ENCODE measurements around the gene RABL6.
"Not testable (repeated sequence)": the region's sequence is repeated elsewhere in the genome, so short reads cannot be mapped to it uniquely, and the experiment has no call there.

The RABL6 gene

DNA sequence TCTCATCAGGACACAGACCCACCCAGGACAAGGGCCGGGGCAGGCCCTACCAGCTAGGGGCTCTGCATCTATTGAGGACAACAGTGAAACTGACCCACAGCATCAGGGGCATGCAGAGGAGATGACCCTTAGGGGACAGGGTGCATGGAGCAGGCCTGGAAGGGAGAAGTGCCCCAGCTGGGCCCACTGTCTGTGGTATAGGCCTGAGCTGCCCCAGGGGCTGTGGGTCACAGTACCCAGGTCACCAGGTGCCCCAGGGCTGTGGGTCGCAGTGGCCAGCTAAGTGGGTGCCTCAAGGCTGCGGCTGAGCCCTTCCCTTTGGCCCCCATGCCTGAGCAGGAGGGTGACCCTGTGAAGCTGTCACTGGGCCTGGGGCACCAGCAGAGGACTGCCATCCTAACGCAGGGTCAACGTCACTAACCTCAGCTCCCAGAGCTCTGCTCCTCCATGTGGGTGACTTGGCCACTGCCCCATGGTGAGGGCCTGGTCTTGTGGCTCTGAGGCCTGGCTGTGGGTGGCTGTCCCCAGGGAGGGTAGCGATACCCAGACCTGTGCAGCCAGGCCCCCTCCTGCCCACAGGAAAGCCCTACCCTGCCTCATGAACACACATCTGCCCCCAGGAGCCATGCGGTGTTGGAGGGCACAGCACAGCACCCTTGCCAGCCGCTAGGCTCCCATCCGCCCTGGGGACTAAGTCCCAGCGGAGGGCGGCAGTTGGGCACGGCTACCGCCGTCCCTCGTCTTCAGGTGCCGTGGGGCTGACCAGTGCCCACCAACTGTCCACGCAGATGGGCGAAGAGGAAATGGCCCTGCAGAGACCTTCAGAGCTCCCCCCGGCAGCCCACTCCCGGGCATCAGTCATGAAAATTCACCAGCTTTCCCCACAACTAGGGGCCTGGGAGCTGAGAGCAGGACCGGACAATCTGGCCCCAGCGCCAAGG, 53.5 kb downstream of the RABL6 start:
- no peak for DNase-seq

- no peak for DNase-seq
Observed at GRCh38 chr9:136861874-136862457, 54.2 kb downstream of the RABL6 start.

- DNase-seq: no peak
Observed at GRCh38 chr9:136862849-136863622, 55.3 kb downstream of the RABL6 start.

DNA sequence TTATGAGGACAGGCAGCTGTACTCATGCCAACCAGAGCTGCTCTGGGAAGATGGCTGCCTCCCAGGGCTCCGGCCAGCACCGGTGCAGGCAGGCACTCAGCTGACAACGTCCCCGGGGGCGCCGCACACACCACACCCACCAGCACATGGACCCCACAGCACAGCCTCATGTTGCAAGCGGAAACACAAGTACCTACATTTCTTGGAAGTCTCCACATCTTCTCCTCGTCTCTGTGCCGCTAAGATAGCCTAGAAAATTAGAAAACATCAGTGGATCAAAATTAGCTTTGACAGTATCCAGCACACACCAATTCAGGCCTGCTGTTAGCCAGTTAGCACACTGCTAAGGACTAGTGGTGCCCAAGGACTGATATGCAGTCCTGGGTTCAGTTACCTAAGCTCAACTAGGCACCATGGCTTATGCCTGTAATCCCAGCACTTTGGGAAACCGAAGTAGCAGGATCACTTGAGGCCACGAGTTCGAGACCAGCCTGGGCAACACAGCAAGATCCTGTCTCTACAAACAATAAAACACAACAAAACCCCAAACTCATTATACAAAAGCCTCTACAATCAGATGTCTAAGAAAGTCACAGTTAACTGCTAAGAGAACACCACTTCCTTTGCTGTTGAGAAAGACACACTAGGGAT, 56.0 kb downstream of the RABL6 start:
- DNase-seq: no peak

DNA sequence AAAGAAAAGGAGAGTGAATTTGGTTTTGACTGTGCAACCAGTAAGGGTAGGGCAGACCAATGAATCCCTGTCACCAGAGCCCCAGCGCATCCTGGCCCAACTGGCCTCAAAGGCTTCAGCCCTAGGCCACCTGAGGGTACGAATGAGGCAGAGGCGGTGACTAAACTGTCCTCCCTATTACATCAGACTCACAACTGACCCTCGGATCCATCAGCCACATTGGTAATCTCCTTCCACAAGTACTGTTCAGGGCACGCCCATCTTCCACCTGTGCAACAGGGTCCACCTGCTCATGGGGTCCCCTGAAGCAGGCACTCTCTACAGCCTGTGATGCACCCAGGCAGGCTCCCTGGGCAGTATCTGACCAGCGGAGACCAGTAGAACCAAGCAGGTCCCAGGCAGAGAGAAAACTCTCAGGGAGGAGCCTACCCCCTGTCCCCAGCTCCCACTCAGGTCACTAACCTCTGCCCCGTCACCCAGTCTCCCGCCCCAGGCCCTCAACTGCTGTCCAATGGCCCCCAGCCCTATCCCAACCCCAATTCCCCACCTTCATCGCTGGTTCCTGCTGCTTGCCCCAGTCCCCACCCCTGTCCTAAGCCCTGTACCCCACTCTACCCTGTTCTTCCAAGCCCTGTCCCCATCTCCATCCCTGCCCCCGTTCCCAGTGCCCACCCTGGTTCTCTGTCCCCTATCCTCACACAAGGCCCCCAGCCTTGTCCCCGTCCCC, 57.5 kb downstream of the RABL6 start:
- DNase-seq: no peak

DNA sequence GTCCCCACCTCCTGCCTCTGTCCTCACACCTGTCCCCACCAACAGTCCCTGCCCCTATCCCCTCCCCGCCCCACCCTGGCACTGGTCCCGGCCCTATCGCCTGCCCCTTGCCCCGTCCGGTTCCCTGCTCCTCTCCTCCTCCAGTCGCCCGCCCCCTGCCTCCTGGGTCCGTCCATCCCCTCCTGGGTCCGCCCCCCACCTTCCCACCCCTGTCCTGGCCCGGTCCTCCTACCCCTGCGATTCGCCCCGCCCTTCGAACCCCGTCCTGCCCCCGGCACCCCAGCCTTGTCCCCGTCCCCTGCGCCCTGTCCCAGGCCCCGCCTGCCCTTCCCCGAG, 58.0 kb downstream of the RABL6 start:
- DNase-seq: no peak

DNA sequence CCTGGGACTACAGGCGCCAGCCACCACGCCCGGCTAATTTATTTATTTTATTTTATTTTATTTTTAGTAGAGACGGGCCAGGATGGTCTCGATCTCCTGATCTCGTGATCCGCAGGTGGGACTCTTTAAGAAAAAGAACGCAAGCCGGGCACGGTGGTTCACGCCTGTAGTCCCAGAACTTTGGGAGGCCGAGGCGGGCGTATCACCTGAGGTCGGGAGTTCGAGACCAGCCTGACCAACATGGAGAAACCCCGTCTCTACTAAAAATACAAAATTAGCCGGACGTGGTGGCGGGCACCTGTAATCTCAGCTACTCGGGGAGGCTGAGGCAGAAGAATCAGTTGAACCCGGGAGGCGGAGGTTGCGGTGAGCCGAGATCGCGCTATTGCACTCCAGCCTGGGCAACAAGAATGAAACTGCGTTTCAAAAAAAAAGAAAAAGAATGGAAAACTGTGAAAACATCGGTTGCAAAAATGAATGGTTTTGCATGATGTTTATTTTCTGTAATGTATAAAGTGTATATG, 59.2 kb downstream of the RABL6 start:
- not testable (repeated sequence) for DNase-seq

GRCh38 chr9:136867480-136867879, 59.7 kb downstream of the RABL6 start:
- DNase-seq: no peak

DNA sequence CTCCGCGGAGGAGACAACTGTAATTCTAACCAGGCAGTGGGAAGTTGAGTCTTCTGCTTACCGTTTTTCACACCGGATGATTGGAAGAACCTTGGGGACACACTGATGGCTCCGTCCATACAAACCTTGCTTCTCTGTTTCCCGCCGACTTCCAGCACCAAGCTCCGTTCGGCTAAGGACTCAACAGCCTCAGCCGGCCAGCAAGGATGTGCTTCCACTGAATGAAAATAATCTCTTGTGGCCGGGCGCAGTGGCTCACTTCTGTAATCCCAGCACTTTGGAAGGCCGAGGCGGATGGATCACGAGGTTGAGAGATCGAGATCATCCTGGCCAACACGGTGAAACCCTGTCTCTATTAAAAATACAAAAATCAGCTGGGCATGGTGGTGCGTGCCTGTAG, 60.2 kb downstream of the RABL6 start:
- no peak for DNase-seq

- DNase-seq: no peak
Observed at GRCh38 chr9:136868644-136869043, 60.9 kb downstream of the RABL6 start.

- DNase-seq: not testable (repeated sequence)
Observed at GRCh38 chr9:136869611-136870010, 61.9 kb downstream of the RABL6 start.

DNA sequence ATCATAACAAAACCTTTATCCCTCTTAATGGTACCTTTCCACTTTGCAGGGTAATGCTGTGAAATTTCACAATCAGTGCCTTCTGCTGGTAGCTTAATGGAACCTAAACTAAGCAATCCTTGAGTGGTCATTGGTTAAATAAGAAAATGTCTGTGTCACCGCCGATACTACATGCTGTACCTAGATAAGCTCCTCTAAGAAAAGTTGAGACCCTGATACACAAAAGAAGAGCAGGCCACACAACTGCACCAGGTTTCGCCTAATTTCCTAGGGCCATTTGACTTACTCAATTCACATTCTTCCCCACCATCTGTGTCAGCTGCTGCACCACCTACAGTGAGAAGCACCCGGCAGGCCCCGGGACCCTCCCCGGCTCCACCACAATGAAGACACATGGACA, 67.4 kb downstream of the RABL6 start:
- no peak for DNase-seq

DNA sequence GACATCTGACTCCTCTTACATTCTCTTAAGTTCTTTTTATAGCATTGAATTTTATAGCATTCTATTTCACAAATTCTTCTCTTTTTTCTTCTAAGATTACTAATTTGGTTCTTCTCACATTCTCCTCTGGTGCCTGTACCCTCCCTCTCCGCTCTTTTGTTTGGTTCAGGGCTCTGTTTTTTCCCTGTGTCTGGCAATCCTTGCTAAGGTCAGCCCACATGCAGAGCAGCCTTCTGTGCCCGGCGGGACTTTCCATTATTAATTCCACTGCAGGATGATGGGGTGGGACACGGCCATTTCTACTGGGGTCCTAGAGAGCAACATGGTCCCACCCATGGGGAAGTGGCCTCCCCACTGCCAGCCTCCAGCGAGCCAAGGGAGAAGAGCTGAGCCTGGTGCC, 68.7 kb downstream of the RABL6 start:
- DNase-seq: no peak

DNA sequence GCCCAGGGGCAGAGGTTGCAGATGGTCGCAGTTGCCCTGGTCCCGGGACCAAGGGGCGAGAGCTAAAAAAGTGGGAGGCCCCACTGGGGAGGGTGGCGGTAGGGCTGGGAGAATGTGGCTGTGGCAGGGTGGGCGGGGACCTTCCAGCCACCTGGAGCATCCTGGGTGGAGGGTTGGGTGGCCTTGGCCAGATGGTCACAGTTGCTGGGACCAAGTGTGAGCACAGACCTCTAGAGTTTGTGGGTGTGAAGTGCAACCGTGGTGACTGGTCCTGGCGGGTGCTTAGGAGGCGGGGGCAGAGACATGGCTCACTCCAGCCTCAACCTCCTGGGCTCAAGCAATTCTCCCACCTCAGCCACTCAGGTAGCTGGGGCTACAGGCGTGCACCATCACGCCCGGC, 72.9 kb downstream of the RABL6 start:
- no peak for DNase-seq

- no peak for DNase-seq
Observed at GRCh38 chr9:136881691-136882108, 74.0 kb downstream of the RABL6 start.

GRCh38 chr9:136882109-136882946, 74.6 kb downstream of the RABL6 start:
- DNase-seq: peak; percentile 51 to 69 (median 66)

GRCh38 chr9:136882947-136883283, 75.2 kb downstream of the RABL6 start:
- DNase-seq: not testable (repeated sequence)

- not testable (repeated sequence) for DNase-seq
Observed at GRCh38 chr9:136883670-136884069, 75.9 kb downstream of the RABL6 start.

GRCh38 chr9:136885950-136886578, 78.3 kb downstream of the RABL6 start, which contains the start of gene TRAF2:
TRAF2 (plus strand) TSS chr9:136886516; CDS start chr9:136898741, 12,225 bp downstream.
- DNase-seq: peak; percentile 90 to 96 (median 94)
